GM18951 (cell line): ENCODE measurements around the gene TSPAN16.

Experiments
- POLR2A ChIP-seq: IDR thresholded peaks from 4 replicates; pipeline ENCODE4 v1.6.1; 2011; ENCODE audit warnings: mild to moderate bottlenecking; ENCODE audit not compliant: insufficient read length, insufficient read depth; ENCODE audit errors: extremely low read depth
- in situ Hi-C: fragments of 300-500 bp; cut with MboI; formaldehyde crosslinking; loops from one replicate; pipeline ENCODE4 v1.12.0; 2022; ENCODE audit warnings: low sequenced_read_pairs, mixed read lengths, inconsistent platforms; ENCODE audit not compliant: unreplicated experiment

TSPAN16 gene

GRCh38 chr19:11295665-11296245, at the start of gene TSPAN16:
Gene TSPAN16 (plus strand): TSS chr19:11296160. CDS start chr19:11296298, 138 bp downstream.
- in situ Hi-C loops = no loop called here
- TF ChIP-seq POLR2A = no peak

GRCh38 chr19:11246941-11247340, 49.0 kb upstream of the TSPAN16 start:
- TF ChIP-seq POLR2A = no peak
- in situ Hi-C loops = no loop called here

- in situ Hi-C loops = no loop called here
- no peak for TF ChIP-seq POLR2A
These were observed 48.6 kb upstream of the TSPAN16 start for GRCh38 chr19:11247391-11247790.

- TF ChIP-seq POLR2A = no peak
- in situ Hi-C loops = no loop called here
These were observed 48.0 kb upstream of the TSPAN16 start for GRCh38 chr19:11247934-11248333.

GRCh38 chr19:11248852-11249251, 47.1 kb upstream of the TSPAN16 start:
- TF ChIP-seq POLR2A = no peak
- in situ Hi-C loops = no loop called here

GRCh38 chr19:11251217-11251616, 44.7 kb upstream of the TSPAN16 start:
- in situ Hi-C loops = no loop called here

GRCh38 chr19:11251650-11252314, 44.2 kb upstream of the TSPAN16 start:
- in situ Hi-C loops = no loop called here
- TF ChIP-seq POLR2A = no peak

More at GRCh38 chr19:11251217-11251616, 44.7 kb upstream of the TSPAN16 start:
- no peak for TF ChIP-seq POLR2A

GRCh38 chr19:11252665-11253355, 43.1 kb upstream of the TSPAN16 start:
- in situ Hi-C loops = no loop called here
- no peak for TF ChIP-seq POLR2A

GRCh38 chr19:11254666-11255065, 41.3 kb upstream of the TSPAN16 start:
- TF ChIP-seq POLR2A = no peak
- in situ Hi-C loops = no loop called here

GRCh38 chr19:11256189-11256588, 39.8 kb upstream of the TSPAN16 start:
- TF ChIP-seq POLR2A = no peak
- in situ Hi-C loops = no loop called here

- in situ Hi-C loops = no loop called here
- no peak for TF ChIP-seq POLR2A
These were observed 38.0 kb upstream of the TSPAN16 start for GRCh38 chr19:11257846-11258380.

- TF ChIP-seq POLR2A = no peak
- in situ Hi-C loops = no loop called here
These were observed 35.0 kb upstream of the TSPAN16 start for GRCh38 chr19:11260996-11261395.

- in situ Hi-C loops = no loop called here
- no peak for TF ChIP-seq POLR2A
These were observed 34.5 kb upstream of the TSPAN16 start for GRCh38 chr19:11261431-11261970.
